ENCODE measurements around the gene UBE2Q1. TPM values are rescaled to one million over a fixed set of nuclear protein-coding genes. Genes with fewer than 3 reads are reported as not detected.

UBE2Q1 gene
- total RNA-seq, 1 experiment from 2014 or later = 70.9 TPM

GRCh38 chr1:154598871-154599635, 40.6 kb upstream of the UBE2Q1 start:
- Histone ChIP-seq H3K4me1 (ENCODE audit: control insufficient read depth in 1 of 2, insufficient read depth in 2 of 2, low read length in 2 of 2) (no peaks in the 10 kb centered on the region), H3K9me2 (ENCODE audit: insufficient read depth) (no peaks in the 10 kb centered on the region), H3K27ac (ENCODE audit: low read depth, low read length) (no peak overlapping the region), H3K79me2 (ENCODE audit: insufficient read depth, low read length) (peaks cover 56% of the 10 kb centered on the region), H3K9ac (ENCODE audit: low read length) (no peak overlapping the region), H3K27me3 (ENCODE audit: insufficient read depth, low read length) (no peaks in the 10 kb centered on the region), H3K4me3 (replicated peaks in 1 of 2; ENCODE audit: low read depth in 1 of 2, low read length in 2 of 2) (no peak overlapping the region), H3K4me2 (ENCODE audit: low read length) (no peak overlapping the region), H3K36me3 (ENCODE audit: control insufficient read depth in 1 of 2, insufficient read depth in 2 of 2, low read length in 2 of 2) (peaks cover 51 to 60% of the 10 kb centered on the region in 2 experiments; a peak in 3 of 4 replicates), H2AFZ (ENCODE audit: low read depth, low read length, poor library complexity, severe bottlenecking) (no peak overlapping the region), H3K9me3 (ENCODE audit: control insufficient read depth in 1 of 2, insufficient read depth in 1 of 2, low read depth in 1 of 2, low read length in 2 of 2) (no peaks in the 10 kb centered on the region), H4K20me1 (ENCODE audit: insufficient read depth) (peaks cover 4% of the 10 kb centered on the region; the same call in 1 of the 2 replicates)
- RAD21 ChIA-PET (ENCODE audit: low non-redundant PET in 1 of 2, low total read pairs in 2 of 2, uncharacterized antibody in 2 of 2, unreplicated experiment in 2 of 2) = no interaction called here
- no TSS peak for BruUV-seq (replicated peaks)
- TF ChIP-seq JUND (IDR thresholded peaks at IDR 0.05) = no peak
- TF ChIP-seq, protein P1, sequence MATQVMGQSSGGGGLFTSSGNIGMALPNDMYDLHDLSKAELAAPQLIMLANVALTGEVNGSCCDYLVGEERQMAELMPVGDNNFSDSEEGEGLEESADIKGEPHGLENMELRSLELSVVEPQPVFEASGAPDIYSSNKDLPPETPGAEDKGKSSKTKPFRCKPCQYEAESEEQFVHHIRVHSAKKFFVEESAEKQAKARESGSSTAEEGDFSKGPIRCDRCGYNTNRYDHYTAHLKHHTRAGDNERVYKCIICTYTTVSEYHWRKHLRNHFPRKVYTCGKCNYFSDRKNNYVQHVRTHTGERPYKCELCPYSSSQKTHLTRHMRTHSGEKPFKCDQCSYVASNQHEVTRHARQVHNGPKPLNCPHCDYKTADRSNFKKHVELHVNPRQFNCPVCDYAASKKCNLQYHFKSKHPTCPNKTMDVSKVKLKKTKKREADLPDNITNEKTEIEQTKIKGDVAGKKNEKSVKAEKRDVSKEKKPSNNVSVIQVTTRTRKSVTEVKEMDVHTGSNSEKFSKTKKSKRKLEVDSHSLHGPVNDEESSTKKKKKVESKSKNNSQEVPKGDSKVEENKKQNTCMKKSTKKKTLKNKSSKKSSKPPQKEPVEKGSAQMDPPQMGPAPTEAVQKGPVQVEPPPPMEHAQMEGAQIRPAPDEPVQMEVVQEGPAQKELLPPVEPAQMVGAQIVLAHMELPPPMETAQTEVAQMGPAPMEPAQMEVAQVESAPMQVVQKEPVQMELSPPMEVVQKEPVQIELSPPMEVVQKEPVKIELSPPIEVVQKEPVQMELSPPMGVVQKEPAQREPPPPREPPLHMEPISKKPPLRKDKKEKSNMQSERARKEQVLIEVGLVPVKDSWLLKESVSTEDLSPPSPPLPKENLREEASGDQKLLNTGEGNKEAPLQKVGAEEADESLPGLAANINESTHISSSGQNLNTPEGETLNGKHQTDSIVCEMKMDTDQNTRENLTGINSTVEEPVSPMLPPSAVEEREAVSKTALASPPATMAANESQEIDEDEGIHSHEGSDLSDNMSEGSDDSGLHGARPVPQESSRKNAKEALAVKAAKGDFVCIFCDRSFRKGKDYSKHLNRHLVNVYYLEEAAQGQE (IDR thresholded peaks at IDR 0.05; ENCODE audit: low read depth) = no peak
- TF ChIP-seq ZNF274 (IDR thresholded peaks at IDR 0.05; ENCODE audit: low read depth, low read length) = no peak
- TF ChIP-seq CTCF (IDR thresholded peaks at IDR 0.05 in 2 of 3, conservative IDR thresholded peaks at IDR 0.05 in 1 of 3; ENCODE audit: borderline replicate concordance in 1 of 3, insufficient read depth in 1 of 3, low read depth in 2 of 3, low read length in 2 of 3) = no peak
- intact Hi-C loops (cut with micrococcal nuclease) = no loop called here
- POLR2A ChIA-PET = no interaction called here
- no peak for ATAC-seq
- no peak for DNase-seq (ENCODE audit: low read depth, low spot score)
- CTCF ChIA-PET = interaction anchor here (1.1 kb wide), 1 partner anchor 39 kb away, joined by 4 read pairs; no protein-coding TSS in a partner anchor
